Hippocampal formation (tissue), 2 donors: ENCODE measurements around the gene GPC5.

Experiments used
- DNase-seq, 2 donors: peaks; one replicate each; lab custom pipeline; 2025; lab: John Stamatoyannopoulos, UW

The GPC5 gene

DNA sequence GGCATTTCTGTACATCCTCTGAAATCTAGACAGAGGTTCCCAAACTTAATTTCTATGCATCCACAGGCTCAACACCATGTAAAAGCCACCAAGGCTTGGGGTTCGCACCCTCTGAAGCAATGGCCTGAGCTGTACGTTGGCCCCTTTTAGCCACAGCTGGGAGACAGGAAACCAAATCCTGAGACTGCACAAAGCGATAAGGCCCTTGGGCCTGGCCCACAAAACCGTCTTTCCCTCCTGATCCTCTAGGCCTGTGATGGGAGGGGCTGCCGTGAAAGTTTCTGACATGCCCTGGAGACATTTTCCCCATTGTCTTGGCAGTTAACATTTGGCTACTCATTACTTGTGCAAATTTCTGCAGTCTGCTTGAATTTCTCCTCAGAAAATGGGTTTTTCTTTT is 766.4 kb downstream of the GPC5 start:
- no peak for DNase-seq

DNA sequence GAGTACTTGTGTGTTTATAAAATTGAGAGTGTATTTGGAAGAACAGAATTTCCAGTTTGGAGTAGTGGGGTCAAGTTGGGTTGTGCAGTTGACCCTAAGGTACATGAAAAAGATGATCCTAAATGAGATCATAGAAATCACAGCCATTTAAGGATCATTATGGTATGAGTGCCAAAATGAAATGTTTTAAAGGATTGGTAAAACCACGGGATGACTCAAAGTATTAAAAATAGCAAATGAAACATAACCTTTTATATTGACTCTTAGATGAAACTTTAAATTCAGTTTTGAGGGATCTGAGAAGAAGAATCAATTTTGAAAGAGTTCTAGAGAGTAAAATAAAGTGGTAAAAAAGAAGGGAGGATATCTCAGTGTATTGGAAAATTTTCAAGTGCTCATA is 773.8 kb downstream of the GPC5 start:
- no peak for DNase-seq

DNA sequence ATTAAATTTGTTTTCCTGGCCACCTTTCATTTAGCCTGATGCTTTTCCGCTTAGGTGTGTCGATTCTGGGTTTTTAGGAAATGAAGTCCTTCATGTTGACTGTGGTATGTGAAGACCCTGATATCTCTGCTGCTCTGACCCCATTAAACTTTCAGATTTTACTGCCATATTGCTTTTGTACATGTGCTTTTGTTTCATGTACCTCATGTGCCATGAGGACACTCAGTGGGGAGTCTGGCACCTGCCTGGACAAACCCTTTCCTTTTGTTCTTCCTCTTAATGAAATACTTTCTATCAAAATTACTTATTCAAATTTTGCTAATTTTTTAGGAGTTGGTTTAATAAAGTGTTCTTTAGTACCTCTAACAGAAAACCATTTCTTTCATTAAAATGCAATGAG is 774.8 kb downstream of the GPC5 start:
- DNase-seq = no peak

- no peak for DNase-seq
Measured at GRCh38 chr13:92175330-92175729, 776.9 kb downstream of the GPC5 start.

GRCh38 chr13:92177966-92178365 is 779.5 kb downstream of the GPC5 start:
- DNase-seq = no peak

GRCh38 chr13:92179223-92179622 is 780.8 kb downstream of the GPC5 start:
- DNase-seq = no peak

- no peak for DNase-seq
Measured at GRCh38 chr13:92187378-92187989, 789.1 kb downstream of the GPC5 start.

DNA sequence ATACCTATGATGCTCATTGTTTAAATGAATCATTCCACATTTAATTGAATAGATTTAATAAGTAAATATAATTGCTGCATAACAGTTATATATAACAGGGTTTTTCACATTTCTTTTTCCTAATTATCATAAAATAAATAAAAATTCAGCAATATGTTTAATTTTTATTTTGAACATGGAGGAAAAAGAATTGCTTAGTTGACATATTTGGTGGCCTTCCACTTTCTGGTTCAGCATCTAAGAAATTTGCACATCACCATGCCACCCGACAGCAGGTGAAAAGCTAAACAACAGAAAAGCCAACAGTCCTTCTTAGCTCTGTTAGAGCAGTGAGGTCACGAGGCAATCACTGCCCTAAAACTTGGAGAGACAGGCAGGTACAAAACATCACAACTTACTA is 790.2 kb downstream of the GPC5 start:
- no peak for DNase-seq

- no peak for DNase-seq
Measured at GRCh38 chr13:92196591-92197256, 798.3 kb downstream of the GPC5 start.

DNA sequence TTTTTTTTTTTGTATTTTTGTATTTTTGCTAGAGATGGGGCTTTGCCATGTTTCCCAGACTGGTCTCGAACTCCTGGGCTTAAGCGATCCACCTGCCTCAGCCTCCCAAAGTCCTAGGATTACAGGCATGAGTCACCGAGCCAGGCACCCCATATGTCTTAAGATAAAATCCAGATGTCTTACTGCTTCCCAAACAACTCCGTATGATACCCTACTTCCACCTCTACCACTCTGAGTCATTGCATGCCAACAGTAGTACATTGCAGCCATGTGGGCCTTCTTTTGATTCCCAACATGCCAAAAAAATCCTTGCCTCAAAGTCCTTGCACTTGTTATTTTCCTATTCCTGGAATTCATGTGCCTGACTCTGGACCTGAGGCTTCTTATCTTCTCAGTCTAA is 799.2 kb downstream of the GPC5 start:
- DNase-seq = no peak

GRCh38 chr13:92218615-92219014 is 820.2 kb downstream of the GPC5 start:
- DNase-seq = no peak

DNA sequence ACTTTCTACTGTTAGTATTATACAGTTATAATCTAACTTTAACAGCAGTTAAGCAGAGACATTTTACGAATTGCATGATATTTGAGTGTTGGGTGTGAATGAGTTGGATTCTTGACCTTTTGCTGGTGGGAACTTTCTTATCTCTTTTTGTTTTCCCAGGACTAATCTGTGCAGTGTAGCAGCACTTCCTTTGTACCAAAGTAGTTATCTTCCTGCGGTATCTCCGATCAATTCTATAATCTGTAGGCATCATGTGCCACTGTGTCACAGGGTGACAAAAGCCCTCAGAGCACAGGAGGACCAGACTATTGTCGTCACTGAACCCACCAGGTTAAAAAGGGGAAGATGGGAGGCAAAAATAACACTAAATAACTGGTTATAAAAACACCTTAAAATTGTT is 823.5 kb downstream of the GPC5 start:
- DNase-seq = no peak

DNA sequence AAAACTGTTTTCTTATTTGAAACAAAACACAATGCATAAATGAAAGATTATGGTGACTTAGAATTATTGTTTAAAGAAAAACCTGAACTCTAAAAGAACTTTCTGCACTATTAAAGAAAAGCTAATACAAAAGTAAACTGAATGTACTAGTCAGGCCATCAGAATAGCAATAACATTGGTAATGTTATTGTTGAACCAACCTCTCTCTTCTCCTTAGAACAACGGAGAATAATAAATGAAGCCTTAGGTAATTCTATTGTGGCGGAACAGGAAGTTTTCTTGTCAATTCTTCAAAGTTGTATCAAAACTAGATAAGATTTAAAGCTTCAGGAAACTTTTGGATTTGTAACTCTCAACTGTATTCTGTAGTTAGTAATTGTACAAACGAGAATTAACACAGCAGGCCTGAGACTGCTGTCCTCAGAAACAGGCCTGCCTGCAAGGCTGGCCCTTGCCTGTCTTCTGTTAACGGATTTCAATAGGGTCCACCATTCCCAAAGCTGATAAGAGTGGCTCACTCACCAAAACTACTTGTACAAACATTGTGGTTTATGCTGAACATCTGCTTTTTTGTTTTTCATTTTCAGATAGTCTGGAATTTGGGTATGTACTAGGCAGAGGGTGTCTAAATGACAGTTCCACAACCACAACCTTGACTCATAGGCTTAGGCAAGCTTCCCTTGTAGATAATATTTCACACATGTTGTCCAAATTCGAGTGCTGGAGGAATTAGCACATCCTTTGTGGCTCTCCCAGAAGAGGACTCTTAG is 825.8 kb downstream of the GPC5 start:
- no peak for DNase-seq

- no peak for DNase-seq
Measured at GRCh38 chr13:92224825-92225224, 826.4 kb downstream of the GPC5 start.

DNA sequence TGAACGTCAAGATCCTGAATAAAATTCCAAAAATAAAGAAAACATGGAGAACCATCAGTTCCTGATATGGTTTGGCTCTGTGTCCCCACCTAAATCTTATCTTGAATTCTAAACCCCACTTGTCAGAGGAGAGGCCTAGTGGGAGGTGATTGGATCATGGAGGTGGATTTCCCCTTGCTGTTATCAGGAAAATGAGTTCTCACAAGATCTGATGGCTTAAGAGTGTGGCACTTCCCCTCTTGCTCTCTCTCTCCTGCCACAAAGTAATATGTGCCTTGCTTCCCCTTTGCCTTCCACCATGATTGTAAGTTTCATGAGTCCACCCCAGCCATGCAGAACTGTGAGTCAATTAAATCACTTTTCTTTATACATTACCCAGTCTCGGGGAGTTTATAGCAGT is 827.4 kb downstream of the GPC5 start:
- DNase-seq = no peak

DNA sequence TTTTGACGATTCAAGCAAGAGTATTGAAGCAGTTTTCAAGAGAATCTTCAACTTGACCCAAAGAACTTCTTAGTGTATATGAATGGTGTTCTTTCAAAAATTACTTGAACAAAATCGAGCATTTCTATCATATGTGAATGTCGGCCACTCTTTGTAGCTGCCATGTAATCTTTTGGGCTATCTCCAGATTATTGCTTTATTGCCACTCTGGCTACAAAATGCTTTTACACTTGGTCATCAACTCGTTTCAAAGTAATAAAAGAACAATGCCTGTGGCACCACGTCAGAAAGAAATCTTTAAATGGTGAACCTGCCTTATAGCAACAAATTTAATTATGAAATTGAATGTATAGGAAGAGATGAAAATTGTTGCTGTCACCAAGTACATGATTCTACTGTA is 834.5 kb downstream of the GPC5 start:
- DNase-seq = no peak

- DNase-seq = no peak
Measured at GRCh38 chr13:92251671-92252210, 853.3 kb downstream of the GPC5 start.

- no peak for DNase-seq
Measured at GRCh38 chr13:92255526-92255925, 857.1 kb downstream of the GPC5 start.

DNA sequence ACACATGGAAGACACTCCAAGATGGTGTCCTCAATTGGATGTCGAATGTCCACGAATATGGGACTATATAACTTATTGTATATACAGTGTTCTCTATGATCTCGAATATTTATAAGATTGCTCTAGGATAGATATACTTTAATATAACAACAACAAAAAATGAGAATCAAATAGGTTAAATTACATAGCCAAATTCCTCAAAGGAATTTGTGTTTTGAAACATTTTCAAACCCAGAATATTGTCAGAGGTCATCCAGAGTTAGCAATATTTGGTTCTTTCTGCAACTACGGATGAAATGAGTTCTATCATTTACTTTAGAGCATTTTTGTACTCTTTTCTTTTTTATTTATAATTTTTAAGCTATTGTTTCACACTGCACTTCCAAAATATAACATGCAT is 857.8 kb downstream of the GPC5 start:
- DNase-seq = no peak

- DNase-seq = no peak
Measured at GRCh38 chr13:92259046-92259445, 860.6 kb downstream of the GPC5 start.

- DNase-seq = no peak
Measured at GRCh38 chr13:92259523-92259922, 861.1 kb downstream of the GPC5 start.

DNA sequence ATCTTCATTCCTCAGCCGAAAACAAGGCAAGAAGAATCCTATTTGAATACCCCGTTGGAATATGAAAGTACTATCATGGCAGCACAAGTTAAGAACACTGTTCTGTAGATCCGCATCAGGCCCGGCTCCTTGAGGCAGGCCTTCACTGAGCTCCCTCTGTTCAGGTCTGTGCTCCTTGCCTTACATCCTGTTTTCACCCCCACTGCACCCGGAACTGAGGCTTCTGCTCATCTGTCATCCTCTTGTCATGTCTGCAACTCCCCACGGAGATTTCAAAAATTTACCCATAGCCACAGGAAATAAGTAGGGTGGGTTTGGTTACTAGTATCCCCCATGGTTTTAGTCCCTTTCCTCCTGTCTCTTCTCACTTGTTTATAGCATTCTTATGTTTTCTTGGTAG is 861.9 kb downstream of the GPC5 start:
- DNase-seq = no peak
